Peyer's patch (tissue), 4 donors: Measurements from ENCODE around the gene MCTP1.

Experiments
- CTCF ChIP-seq, 6 experiments: fragments of 450-650 bp in 4 of 6; fragments of 200-600 bp in 2 of 6; sonication (generic) in 1 of 6; IDR thresholded peaks; one replicate each; pipeline ENCODE4 v1.5.1; 2017 to 2019; ENCODE audit warnings: antibody characterized with exemption in 6 of 6, mild to moderate bottlenecking in 3 of 6, moderate library complexity in 1 of 6
- POLR2A ChIP-seq, 2 donors: fragments of 450-650 bp; IDR thresholded peaks; one replicate each; pipeline ENCODE4 v1.5.1; 2017; ENCODE audit warnings: antibody characterized with exemption in 2 of 2, mild to moderate bottlenecking in 2 of 2, moderate library complexity in 2 of 2

- TF ChIP-seq CTCF (IDR thresholded peaks at IDR 0.05) = no peak
- TF ChIP-seq POLR2A (IDR thresholded peaks at IDR 0.05) = no peak
These were observed 64.5 kb downstream of the MCTP1 start for GRCh38 chr5:95220381-95220780.
